RWPE1 (cell line): ENCODE measurements around the gene PCBD2.

ENCODE experiments used
- CTCF ChIA-PET: fragments of 350-600 bp; sonication (Branson Sonifier 250); formaldehyde crosslinking; extraction: SDS; loops from one replicate; lab custom pipeline; 2021; lab: Yijun Ruan, JAX
- POLR2A ChIA-PET: fragments of 400-600 bp; formaldehyde crosslinking; extraction: SDS; loops from one replicate; lab custom pipeline; 2020; ENCODE audit warnings: antibody characterized with exemption; ENCODE audit not compliant: low non-redundant PET; lab: Yijun Ruan, JAX
- DNase-seq: peaks from one replicate; pipeline ENCODE4 v3.0.0; 2012; ENCODE audit warnings: low spot score
- H3K27ac ChIP-seq: fragments of 450-650 bp; 2 replicates; pipeline ENCODE4 v1.5.1; 2017
- TF ChIP-seq, protein P1 (sequence below): fragments of 450-650 bp; conservative IDR thresholded peaks from 2 replicates; pipeline ENCODE4 v1.5.1; 2017; ENCODE audit warnings: low read depth, mild to moderate bottlenecking

Gene PCBD2

GRCh38 chr5:134935711-134936602 lies 31.0 kb downstream of the PCBD2 start:
- H3K27ac ChIP-seq, result no peak overlapping the region
- DNase-seq, result no peak
- ChIA-PET CTCF (interaction anchor here (0.6 kb wide), 1 partner anchor 360 kb away, joined by 3 read pairs; no protein-coding TSS in a partner anchor), POLR2A (no interaction called here)
- TF ChIP-seq, protein P1, sequence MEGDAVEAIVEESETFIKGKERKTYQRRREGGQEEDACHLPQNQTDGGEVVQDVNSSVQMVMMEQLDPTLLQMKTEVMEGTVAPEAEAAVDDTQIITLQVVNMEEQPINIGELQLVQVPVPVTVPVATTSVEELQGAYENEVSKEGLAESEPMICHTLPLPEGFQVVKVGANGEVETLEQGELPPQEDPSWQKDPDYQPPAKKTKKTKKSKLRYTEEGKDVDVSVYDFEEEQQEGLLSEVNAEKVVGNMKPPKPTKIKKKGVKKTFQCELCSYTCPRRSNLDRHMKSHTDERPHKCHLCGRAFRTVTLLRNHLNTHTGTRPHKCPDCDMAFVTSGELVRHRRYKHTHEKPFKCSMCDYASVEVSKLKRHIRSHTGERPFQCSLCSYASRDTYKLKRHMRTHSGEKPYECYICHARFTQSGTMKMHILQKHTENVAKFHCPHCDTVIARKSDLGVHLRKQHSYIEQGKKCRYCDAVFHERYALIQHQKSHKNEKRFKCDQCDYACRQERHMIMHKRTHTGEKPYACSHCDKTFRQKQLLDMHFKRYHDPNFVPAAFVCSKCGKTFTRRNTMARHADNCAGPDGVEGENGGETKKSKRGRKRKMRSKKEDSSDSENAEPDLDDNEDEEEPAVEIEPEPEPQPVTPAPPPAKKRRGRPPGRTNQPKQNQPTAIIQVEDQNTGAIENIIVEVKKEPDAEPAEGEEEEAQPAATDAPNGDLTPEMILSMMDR, result no peak

DNA sequence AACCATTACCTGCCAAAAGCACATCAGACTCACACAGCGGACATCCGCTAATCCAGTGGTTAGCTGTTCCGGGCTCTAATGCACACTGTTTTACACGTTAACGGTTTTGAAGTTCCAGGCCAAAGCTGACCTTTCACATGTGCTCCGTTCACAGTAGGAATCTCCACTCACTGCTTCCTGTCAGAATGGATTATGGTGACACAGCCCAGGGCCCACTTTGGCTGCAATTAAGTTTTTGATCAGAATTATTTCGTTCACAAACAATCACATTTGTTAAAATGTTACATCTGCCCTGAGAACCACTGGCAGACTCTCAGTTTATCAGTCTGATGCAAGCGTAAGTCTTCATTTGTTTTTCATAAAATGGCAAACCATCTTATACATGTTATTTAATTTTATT lies 32.6 kb downstream of the PCBD2 start:
- ChIA-PET CTCF (interaction anchor here (0.5 kb wide), 1 partner anchor 267 kb away, joined by 4 read pairs; no protein-coding TSS in a partner anchor), POLR2A (interaction anchor here (0.7 kb wide), 1 partner anchor 43 kb away, joined by 3 read pairs; no protein-coding TSS in a partner anchor)
- no peak overlapping the region for H3K27ac ChIP-seq
- TF ChIP-seq, protein P1, result no peak
- DNase-seq, result no peak

DNA sequence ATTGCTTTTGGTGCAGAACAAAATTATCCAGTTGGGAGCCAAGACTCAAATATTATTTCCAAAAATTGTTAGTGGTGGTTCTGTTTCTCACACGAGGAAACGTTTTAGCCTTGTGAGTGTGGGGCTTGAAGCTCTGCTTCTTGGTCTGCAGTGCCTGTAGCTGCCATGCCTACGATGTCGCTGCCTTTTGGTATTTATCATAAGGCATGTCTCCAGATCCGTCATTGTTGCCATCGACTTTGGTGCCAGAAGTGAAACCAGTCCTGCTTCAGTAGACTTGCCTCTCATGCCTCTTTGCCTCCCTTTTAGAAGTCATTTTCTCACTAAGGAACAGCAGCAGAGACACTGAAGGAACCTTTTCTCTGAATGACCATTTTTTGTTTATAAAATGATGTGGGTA lies 33.1 kb downstream of the PCBD2 start:
- no peak for DNase-seq
- ChIA-PET CTCF (no interaction called here), POLR2A (interaction anchor here (0.5 to 0.7 kb wide), 2 partner anchors 8 to 42 kb away, joined by 3 read pairs; no protein-coding TSS in a partner anchor)
- TF ChIP-seq, protein P1, result no peak
- no peak overlapping the region for H3K27ac ChIP-seq

DNA sequence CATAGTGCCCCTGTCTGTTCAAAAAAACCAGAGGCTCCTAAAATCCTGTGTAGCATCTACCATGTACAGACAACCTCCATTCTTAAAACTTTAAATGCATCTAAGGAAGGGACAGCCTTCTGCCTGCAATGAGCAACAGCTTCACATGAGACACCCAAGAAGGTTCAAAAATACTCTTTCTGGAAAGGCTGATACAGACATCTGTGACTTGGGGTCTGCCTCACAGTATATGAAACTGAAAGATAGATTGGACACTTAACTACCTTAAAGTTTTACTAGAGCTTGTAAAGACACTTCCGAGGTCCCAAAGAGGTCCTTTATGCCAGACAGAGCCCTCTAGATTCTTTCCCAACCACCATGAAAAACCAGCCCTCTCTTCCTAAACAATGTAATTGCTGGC lies 34.6 kb downstream of the PCBD2 start:
- no peak overlapping the region for H3K27ac ChIP-seq
- TF ChIP-seq, protein P1, result no peak
- ChIA-PET POLR2A (no interaction called here), CTCF (interaction anchor here (0.5 to 0.8 kb wide), 5 partner anchors 8 to 212 kb away, joined by 3 to 5 read pairs (median 4); no protein-coding TSS in a partner anchor)
- no peak for DNase-seq

DNA sequence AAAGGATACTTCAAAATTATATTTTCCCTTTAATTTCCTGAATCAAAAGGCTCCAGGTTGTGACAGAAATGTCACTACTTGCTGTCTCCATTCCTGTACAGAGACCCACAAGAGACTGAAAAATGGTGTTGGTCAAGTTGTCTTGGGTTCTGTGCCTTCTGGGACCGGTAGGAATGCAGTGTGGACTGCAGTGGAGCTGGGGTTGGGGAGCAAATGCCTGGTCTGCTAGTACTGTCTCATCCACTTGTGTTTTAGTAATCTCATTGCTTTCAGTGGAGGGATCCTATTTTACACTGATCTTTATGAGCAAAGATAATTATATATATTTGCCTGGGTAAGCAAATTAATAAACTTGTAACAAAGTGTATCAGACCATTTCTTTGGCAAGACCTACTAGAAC lies 38.6 kb downstream of the PCBD2 start:
- ChIA-PET POLR2A (interaction anchor here (1.1 kb wide), 1 partner anchor 168 kb away, joined by 3 read pairs; no protein-coding TSS in a partner anchor), CTCF (no interaction called here)
- no peak for DNase-seq
- no peak overlapping the region for H3K27ac ChIP-seq
- TF ChIP-seq, protein P1, result no peak

- POLR2A ChIA-PET, result interaction anchor here (1.1 kb wide), 1 partner anchor 167 kb away, joined by 3 read pairs; no protein-coding TSS in a partner anchor
- H3K27ac ChIP-seq, result no peak overlapping the region
- TF ChIP-seq, protein P1, result no peak
- CTCF ChIA-PET, result interaction anchor here (1.1 kb wide), 1 partner anchor 39 kb away, joined by 4 read pairs; no protein-coding TSS in a partner anchor
- no peak for DNase-seq
Measured at GRCh38 chr5:134944630-134945029, 39.7 kb downstream of the PCBD2 start.
